Cerebellar cortex (tissue), 1 donor: Measurements from ENCODE around the gene DVL3.
A peak's percentile ranks its signal among the peaks of the same experiment; 100 is the strongest.

ENCODE experiments used
- DNase-seq: peaks from one replicate; pipeline ENCODE4 v3.0.0-alpha.2; 2015; ENCODE audit warnings: low spot score

Gene DVL3

GRCh38 chr3:184176377-184177330, 21.5 kb downstream of the DVL3 start:
- DNase-seq, result no peak

GRCh38 chr3:184177331-184177731, 22.2 kb downstream of the DVL3 start:
- no peak for DNase-seq

- DNase-seq, result no peak
Measured at GRCh38 chr3:184177767-184178306, 22.7 kb downstream of the DVL3 start.

- no peak for DNase-seq
Measured at GRCh38 chr3:184178521-184179138, 23.5 kb downstream of the DVL3 start.

GRCh38 chr3:184180165-184180564, 25.0 kb downstream of the DVL3 start:
- DNase-seq, result no peak

- no peak for DNase-seq
Measured at GRCh38 chr3:184181596-184181995, 26.4 kb downstream of the DVL3 start.

- no peak for DNase-seq
Measured at GRCh38 chr3:184183679-184184078, 28.5 kb downstream of the DVL3 start.

GRCh38 chr3:184184546-184185230, 29.5 kb downstream of the DVL3 start:
- DNase-seq, result no peak

- peak; percentile 99 for DNase-seq
Measured at GRCh38 chr3:184185461-184186183, 30.4 kb downstream of the DVL3 start.

GRCh38 chr3:184186184-184186901, 31.2 kb downstream of the DVL3 start, which contains the start of gene ABCF3:
Gene ABCF3 (plus strand): TSS chr3:184186199. CDS start chr3:184186208, 9 bp downstream.
- no peak for DNase-seq

GRCh38 chr3:184186902-184187207, 31.7 kb downstream of the DVL3 start:
- DNase-seq, result no peak

GRCh38 chr3:184188080-184188479, 32.9 kb downstream of the DVL3 start:
- peak; percentile 22 for DNase-seq

GRCh38 chr3:184189421-184189820, 34.2 kb downstream of the DVL3 start:
- no peak for DNase-seq

- DNase-seq, result no peak
Measured at GRCh38 chr3:184192889-184193288, 37.7 kb downstream of the DVL3 start.

- DNase-seq, result no peak
Measured at GRCh38 chr3:184193991-184194539, 38.9 kb downstream of the DVL3 start.

- DNase-seq, result no peak
Measured at GRCh38 chr3:184196536-184196935, 41.4 kb downstream of the DVL3 start.

GRCh38 chr3:184198509-184198908, 43.3 kb downstream of the DVL3 start:
- DNase-seq, result no peak

- DNase-seq, result no peak
Measured at GRCh38 chr3:184200825-184201224, 45.6 kb downstream of the DVL3 start.

- no peak for DNase-seq
Measured at GRCh38 chr3:184203526-184203925, 48.3 kb downstream of the DVL3 start.

- DNase-seq, result no peak
Measured at GRCh38 chr3:184209146-184209923, 54.2 kb downstream of the DVL3 start.
